B cell (primary cell): ENCODE results near the gene BZW1. TPM values are rescaled to one million over a fixed set of nuclear protein-coding genes. Genes with fewer than 3 reads are reported as not detected.
A peak's percentile ranks its signal among the peaks of the same experiment; 100 is the strongest.

Experiments used
- ATAC-seq: fragments of 200-7000 bp; cut with Tn5 transposase; one replicate; pipeline ENCODE4 v1.10.0; 2021; ENCODE audit warnings: low read depth, mild to moderate bottlenecking, moderate number of reproducible peaks, moderate library complexity
- CTCF ChIA-PET: fragments of 350-600 bp; sonication (Branson Sonifier 250); formaldehyde crosslinking; loops from one replicate; lab custom pipeline; 2021; ENCODE audit warnings: antibody characterized with exemption, inconsistent platforms; lab: Charles Lee
- POLR2A ChIA-PET: fragments of 350-600 bp; sonication (Branson Sonifier 250); formaldehyde crosslinking; loops from one replicate; lab custom pipeline; 2021; ENCODE audit warnings: antibody characterized with exemption; lab: Charles Lee
- DNase-seq: peaks from one replicate; pipeline ENCODE4 v3.0.0; 2013
- H2AFZ ChIP-seq: 2 replicates; pipeline ENCODE4 v1.6.1; 2012; ENCODE audit warnings: mild to moderate bottlenecking, low read depth, low read length; ENCODE audit not compliant: insufficient read depth, poor library complexity, severe bottlenecking
- H3K27ac ChIP-seq, 2 donors: 1 replicate in 1 of 2; 2 replicates in 1 of 2; pipeline ENCODE4 v1.5.1; 2012 to 2013; ENCODE audit warnings: low read length in 2 of 2, mild to moderate bottlenecking in 2 of 2, moderate library complexity in 1 of 2
- H3K27me3 ChIP-seq, 4 experiments: fragments of 200-600 bp in 1 of 4; sonication (generic) in 1 of 4; replicated peaks in 1 of 4; 1 replicate in 2 of 4; 2 replicates in 2 of 4; pipeline versions ENCODE4 v1.6.1 to v1.7.0; 2013 to 2016; ENCODE audit warnings: low read length in 3 of 4, mild to moderate bottlenecking in 2 of 4, mixed read lengths in 1 of 4, moderate library complexity in 1 of 4; ENCODE audit not compliant: insufficient read depth in 4 of 4, control insufficient read depth in 3 of 4; ENCODE audit errors: control extremely low read depth in 1 of 4
- H3K36me3 ChIP-seq, 2 experiments: replicated peaks in 1 of 2; 1 replicate in 1 of 2; 2 replicates in 1 of 2; pipeline versions ENCODE4 v1.6.1 to v1.7.1; 2013; ENCODE audit warnings: low read length in 1 of 2; ENCODE audit not compliant: insufficient read depth in 2 of 2, control insufficient read depth in 1 of 2; ENCODE audit errors: control extremely low read depth in 1 of 2, extremely low read depth in 1 of 2
- H3K4me1 ChIP-seq, 2 donors: fragments of 200-600 bp in 1 of 2; sonication (generic) in 1 of 2; 1 replicate in 1 of 2; 2 replicates in 1 of 2; pipeline versions ENCODE4 v1.5.1 to v1.6.1; 2013 to 2017; ENCODE audit warnings: low read length in 2 of 2; ENCODE audit not compliant: control insufficient read depth in 2 of 2, insufficient read depth in 2 of 2
- H3K4me2 ChIP-seq: replicated peaks from 2 replicates; pipeline ENCODE3; 2012; ENCODE audit warnings: mild to moderate bottlenecking, low read depth, low read length; ENCODE audit not compliant: poor library complexity, severe bottlenecking
- H3K4me3 ChIP-seq, 5 experiments: fragments of 200-600 bp in 1 of 5; sonication (generic) in 1 of 5; 1 replicate in 3 of 5; 2 replicates in 2 of 5; pipeline versions ENCODE4 v1.5.1 to v1.7.0; 2011 to 2016; ENCODE audit warnings: low read length in 4 of 5, mild to moderate bottlenecking in 4 of 5, low read depth in 2 of 5, control low read depth in 1 of 5, moderate library complexity in 1 of 5; ENCODE audit not compliant: insufficient read depth in 1 of 5; ENCODE audit errors: control extremely low read depth in 1 of 5, extremely low read depth in 1 of 5
- H3K79me2 ChIP-seq: fragments of 200-600 bp; sonication (generic); one replicate; pipeline ENCODE4 v1.6.0; 2016; ENCODE audit warnings: low read length; ENCODE audit not compliant: control insufficient read depth, insufficient read depth
- H3K9ac ChIP-seq: fragments of 200-600 bp; sonication (generic); 2 replicates; pipeline ENCODE4 v1.6.1; 2017; ENCODE audit warnings: mild to moderate bottlenecking, low read length, moderate library complexity
- H3K9me3 ChIP-seq, 3 donors: one replicate each; pipeline versions ENCODE4 v1.6.1 to v1.7.1; 2013; ENCODE audit warnings: low read length in 2 of 3; ENCODE audit not compliant: control insufficient read depth in 2 of 3, insufficient read depth in 1 of 3; ENCODE audit errors: control extremely low read depth in 1 of 3
- H4K20me1 ChIP-seq: 2 replicates; pipeline ENCODE4 v1.6.0; 2012; ENCODE audit warnings: mild to moderate bottlenecking, low read length; ENCODE audit not compliant: insufficient read depth, control insufficient read depth, poor library complexity, severe bottlenecking
- H3K27ac Mint-ChIP-seq: one replicate; pipeline ENCODE4 v1.8.0; 2021; ENCODE audit warnings: mixed read lengths
- H3K27me3 Mint-ChIP-seq: one replicate; pipeline ENCODE4 v1.8.0; 2021; ENCODE audit warnings: mixed read lengths
- H3K4me1 Mint-ChIP-seq: one replicate; pipeline ENCODE4 v1.8.0; 2021; ENCODE audit warnings: mixed read lengths
- H3K4me3 Mint-ChIP-seq: one replicate; pipeline ENCODE4 v1.8.0; 2021; ENCODE audit warnings: mixed read lengths
- H3K9me3 Mint-ChIP-seq: one replicate; pipeline ENCODE4 v1.8.0; 2022; ENCODE audit warnings: mixed read lengths; ENCODE audit not compliant: insufficient read depth
- EZH2 ChIP-seq: IDR thresholded peaks from 2 replicates; pipeline ENCODE4 v1.6.1; 2012; ENCODE audit warnings: borderline replicate concordance, low read depth, mild to moderate bottlenecking, moderate library complexity, low read length; ENCODE audit not compliant: insufficient read depth, poor library complexity, severe bottlenecking
- WGBS: methylation state at CpG from one replicate; pipeline ENCODE4 v1.1.5; 2013; ENCODE audit warnings: missing lambda C conversion rate; ENCODE audit not compliant: insufficient coverage; 5-methylcytosine and 5-hydroxymethylcytosine counted together
- intact Hi-C: fragments of 100-400 bp; cut with micrococcal nuclease; formaldehyde crosslinking; loops from one replicate; pipeline ENCODE4 v1.10.0; 2022
- polyA plus RNA-seq: library from polyadenylated mRNA; depleted of rRNA; stranded (reverse); fragments of >200 nt; gene quantifications from 2 replicates; pipeline ENCODE4 v1.2.3, GENCODE V29; 2012
- total RNA-seq, 2 donors: library from RNA; stranded (reverse); fragments of 120-200 nt in 1 of 2; gene quantifications; 1 replicate in 1 of 2; 2 replicates in 1 of 2; pipeline versions ENCODE4 v1.2.3 to v1.2.4, GENCODE V29; 2013 to 2022
- TF ChIP-seq, protein P1 (sequence below): fragments of 200-600 bp; IDR thresholded peaks from one replicate; pipeline ENCODE4 v1.8.0; 2022; ENCODE audit warnings: antibody characterized with exemption, mild to moderate bottlenecking

Gene BZW1
- total and polyA plus RNA-seq, 2 donors (not counting 1 experiment from before 2014, with no cell fraction given), result 53.8 to 109 TPM

DNA sequence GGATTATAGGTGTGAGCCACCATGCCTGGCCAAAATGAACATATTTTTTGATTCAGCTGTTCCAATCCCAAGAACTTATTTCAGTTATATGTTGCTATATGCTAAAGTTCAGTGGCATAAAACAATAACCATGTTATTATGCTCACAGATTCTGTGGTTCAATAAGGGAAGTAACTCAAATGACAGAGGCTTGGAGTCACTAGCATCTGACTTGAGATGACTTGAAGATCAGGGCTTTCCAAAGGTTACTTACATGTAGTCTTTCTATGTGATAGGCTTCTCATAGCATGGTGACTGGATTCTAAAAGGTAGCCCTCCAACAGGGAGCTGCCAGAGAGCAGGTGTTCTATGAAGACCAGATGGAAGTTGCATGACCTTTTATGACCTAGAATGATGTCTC is 35.6 kb downstream of the BZW1 start:
- H3K4me1 ChIP-seq, result no peaks in the 10 kb centered on the region
- no peaks in the 10 kb centered on the region for H3K27me3 ChIP-seq
- CTCF ChIA-PET, result no interaction called here
- ATAC-seq, result no peak
- no peak for DNase-seq
- H3K9ac ChIP-seq, result no peak overlapping the region
- Mint-ChIP-seq H3K27me3 (no peaks in the 10 kb centered on the region), H3K4me3 (no peak overlapping the region), H3K4me1 (no peaks in the 10 kb centered on the region), H3K9me3 (no peaks in the 10 kb centered on the region), H3K27ac (no peak overlapping the region)
- no peak for TF ChIP-seq EZH2
- TF ChIP-seq, protein P1, sequence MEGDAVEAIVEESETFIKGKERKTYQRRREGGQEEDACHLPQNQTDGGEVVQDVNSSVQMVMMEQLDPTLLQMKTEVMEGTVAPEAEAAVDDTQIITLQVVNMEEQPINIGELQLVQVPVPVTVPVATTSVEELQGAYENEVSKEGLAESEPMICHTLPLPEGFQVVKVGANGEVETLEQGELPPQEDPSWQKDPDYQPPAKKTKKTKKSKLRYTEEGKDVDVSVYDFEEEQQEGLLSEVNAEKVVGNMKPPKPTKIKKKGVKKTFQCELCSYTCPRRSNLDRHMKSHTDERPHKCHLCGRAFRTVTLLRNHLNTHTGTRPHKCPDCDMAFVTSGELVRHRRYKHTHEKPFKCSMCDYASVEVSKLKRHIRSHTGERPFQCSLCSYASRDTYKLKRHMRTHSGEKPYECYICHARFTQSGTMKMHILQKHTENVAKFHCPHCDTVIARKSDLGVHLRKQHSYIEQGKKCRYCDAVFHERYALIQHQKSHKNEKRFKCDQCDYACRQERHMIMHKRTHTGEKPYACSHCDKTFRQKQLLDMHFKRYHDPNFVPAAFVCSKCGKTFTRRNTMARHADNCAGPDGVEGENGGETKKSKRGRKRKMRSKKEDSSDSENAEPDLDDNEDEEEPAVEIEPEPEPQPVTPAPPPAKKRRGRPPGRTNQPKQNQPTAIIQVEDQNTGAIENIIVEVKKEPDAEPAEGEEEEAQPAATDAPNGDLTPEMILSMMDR, result no peak
- no peaks in the 10 kb centered on the region for H3K9me3 ChIP-seq
- no peak overlapping the region for H3K4me3 ChIP-seq
- no peak overlapping the region for H3K27ac ChIP-seq
- H4K20me1 ChIP-seq, result peaks cover 4% of the 10 kb centered on the region
- POLR2A ChIA-PET, result interaction anchor here (0.7 kb wide), 1 partner anchor 271 kb away, joined by 5 read pairs; no protein-coding TSS in a partner anchor
- no peak overlapping the region for H2AFZ ChIP-seq
- H3K79me2 ChIP-seq, result peaks cover 2% of the 10 kb centered on the region
- peaks cover 6 to 20% of the 10 kb centered on the region in 2 experiments for H3K36me3 ChIP-seq
- intact Hi-C loops, result no loop called here
- H3K4me2 ChIP-seq, result no peak overlapping the region

DNA sequence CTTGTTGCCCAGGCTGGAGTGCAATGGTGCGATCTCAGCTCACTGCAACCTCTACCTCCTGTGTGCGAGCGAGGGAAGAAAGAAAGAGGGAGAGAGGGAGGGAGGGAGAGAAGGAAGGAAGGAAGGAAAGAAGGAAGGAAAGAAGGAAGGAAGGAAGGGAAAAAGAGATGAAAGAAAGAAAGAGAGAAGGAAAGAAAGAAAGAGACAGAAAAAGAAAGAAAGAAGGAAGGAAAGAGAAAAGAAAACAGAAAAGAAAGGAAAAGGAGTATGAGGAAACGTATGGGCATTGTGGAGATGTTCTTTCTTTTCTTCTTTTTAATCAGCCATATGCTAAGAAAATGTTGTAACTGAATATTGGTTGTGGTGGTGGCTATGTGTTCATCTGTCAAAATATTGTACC is 36.2 kb downstream of the BZW1 start:
- no peak overlapping the region for H3K4me2 ChIP-seq
- ChIA-PET POLR2A (interaction anchor here (0.7 kb wide), 1 partner anchor 270 kb away, joined by 5 read pairs; no protein-coding TSS in a partner anchor), CTCF (interaction anchor here (1.0 kb wide), 1 partner anchor 10 kb away, joined by 3 read pairs; no protein-coding TSS in a partner anchor)
- no CpG with 5 or more reads among the region's 4 CpGs for WGBS
- Mint-ChIP-seq H3K4me1 (no peaks in the 10 kb centered on the region), H3K9me3 (no peaks in the 10 kb centered on the region), H3K27me3 (no peaks in the 10 kb centered on the region), H3K27ac (no peak overlapping the region), H3K4me3 (no peak overlapping the region)
- intact Hi-C loops, result no loop called here
- peaks cover 4% of the 10 kb centered on the region for H3K79me2 ChIP-seq
- H3K4me3 ChIP-seq, result no peak overlapping the region
- H3K36me3 ChIP-seq, result peaks cover 11 to 27% of the 10 kb centered on the region in 2 experiments
- ATAC-seq (no peak), DNase-seq (no peak)
- H3K27me3 ChIP-seq, result no peaks in the 10 kb centered on the region
- H4K20me1 ChIP-seq, result peaks cover 4% of the 10 kb centered on the region
- no peaks in the 10 kb centered on the region for H3K9me3 ChIP-seq
- H3K27ac ChIP-seq, result no peak overlapping the region
- H3K9ac ChIP-seq, result no peak overlapping the region
- TF ChIP-seq EZH2, result no peak
- TF ChIP-seq, protein P1, result peak; percentile 11
- H3K4me1 ChIP-seq, result no peaks in the 10 kb centered on the region
- H2AFZ ChIP-seq, result no peak overlapping the region
